Germinal center (tissue), 1 donor: ENCODE results near the gene KLF15.
A peak's percentile ranks its signal among the peaks of the same experiment; 100 is the strongest.

Experiments used
- DNase-seq: peaks from one replicate; pipeline ENCODE4 v3.0.0; 2012; ENCODE audit warnings: mixed read lengths, low spot score

The KLF15 gene

DNA sequence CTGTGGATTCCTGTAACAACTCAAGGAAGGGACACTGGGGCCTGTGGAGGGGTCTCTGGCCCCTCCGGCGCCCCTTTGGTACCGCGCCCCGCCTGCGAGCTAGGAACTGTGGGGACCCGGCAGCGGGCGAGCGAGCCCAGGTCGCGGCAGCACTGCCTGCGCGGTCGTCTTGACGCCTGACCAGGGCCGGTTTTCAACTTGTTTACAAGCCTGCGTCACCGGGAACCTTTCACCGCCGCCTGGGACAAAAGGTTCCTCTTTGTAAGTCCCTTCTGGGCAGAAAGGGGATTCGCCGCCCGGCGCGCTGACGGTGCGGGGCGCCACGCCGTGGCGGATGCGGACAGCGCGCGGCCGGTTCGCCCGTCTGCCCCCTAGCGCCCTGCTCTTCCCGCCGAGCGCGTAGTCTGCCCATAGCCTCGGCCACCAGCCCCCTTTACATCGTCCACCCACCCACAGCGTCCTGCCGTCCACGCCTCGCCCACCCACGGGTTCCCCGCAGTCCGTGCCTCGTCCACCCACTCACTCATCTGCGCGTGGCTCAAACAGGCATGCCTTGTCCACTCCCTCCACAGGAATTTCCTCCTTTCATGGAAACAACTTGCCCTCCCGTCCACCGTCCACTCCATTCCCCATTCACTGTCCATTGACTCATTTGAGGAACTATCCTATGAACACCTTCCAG lies 32.0 kb upstream of the KLF15 start:
- peak; percentile 73 for DNase-seq

DNA sequence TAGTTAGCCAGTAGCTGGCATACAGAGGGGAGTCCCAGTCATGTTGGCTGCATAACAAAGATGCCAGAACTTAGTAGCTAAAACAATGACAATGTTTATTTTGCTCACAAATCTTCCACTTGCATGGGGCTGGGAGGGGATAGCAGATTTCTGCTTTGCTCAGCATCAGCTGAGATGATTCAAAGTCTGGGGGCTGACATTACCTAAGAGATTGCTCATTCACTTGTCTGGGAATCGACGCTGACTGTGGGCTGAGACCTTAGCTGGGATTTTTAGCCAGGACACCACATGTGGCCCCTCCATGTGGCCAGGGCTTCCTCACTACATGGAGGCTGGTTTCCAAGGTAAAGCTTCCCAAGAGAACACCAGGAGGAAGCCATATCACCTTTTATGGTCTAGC lies 24.8 kb upstream of the KLF15 start:
- no peak for DNase-seq

GRCh38 chr3:126380011-126380768 lies 23.0 kb upstream of the KLF15 start:
- DNase-seq: no peak

DNA sequence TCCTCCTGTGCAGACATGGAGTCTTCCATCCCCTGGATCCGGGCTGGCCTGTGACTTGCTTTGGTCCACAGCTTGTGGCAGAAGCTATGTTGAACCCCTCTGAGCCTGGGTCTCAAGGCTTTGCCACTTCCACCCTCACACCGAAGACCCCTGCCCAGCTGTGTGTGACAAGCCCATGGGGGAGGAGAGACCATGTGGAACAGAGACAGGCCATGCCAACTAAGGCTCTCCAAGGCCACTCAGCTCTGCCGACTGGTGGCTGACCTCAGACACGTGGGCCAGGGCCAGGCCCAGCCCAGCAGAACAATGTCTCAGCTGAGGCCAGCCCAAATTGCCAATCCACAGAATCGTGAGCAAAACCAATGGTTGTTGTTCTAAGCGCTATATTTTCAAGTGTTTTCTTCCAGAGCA lies 21.1 kb upstream of the KLF15 start:
- DNase-seq: no peak

DNA sequence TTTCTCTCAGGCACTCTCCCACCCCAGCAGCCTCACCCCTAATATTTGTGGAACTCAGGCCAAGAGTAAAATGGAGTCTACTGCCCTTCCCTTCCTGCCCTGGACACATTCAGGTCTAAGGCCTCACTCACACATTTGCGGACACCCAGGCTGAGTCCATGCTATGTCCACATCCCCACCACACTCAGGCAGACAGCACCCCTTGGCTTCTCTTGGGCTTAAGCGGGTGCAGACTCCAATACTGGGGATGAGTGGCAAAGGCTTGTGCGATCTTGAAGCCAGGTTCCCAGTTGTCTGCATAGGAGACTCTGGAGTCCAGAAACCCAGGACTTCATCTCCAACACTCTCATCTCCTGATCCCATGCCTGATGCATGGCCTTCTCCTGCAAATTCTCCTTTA lies 20.0 kb upstream of the KLF15 start:
- DNase-seq: no peak

DNA sequence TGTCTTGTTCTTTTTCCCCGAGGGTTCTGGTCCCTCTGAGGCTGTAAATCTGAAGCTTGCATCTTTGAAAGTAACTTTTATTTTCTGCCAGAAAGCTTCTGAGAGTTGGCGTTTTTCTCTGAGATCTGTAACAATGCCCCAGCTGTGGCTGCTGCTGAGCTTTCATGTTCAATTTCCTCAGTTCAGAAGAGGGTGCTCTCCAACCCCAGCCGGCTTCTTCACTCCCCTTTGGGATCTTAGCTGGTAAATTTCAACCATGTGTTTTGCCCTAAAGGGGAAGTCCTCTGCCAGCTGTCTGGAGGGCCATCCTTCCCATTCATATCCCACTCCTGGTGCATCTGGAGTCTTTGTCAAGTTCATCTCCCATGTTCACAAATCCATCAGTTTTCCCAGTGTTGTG lies 19.2 kb upstream of the KLF15 start:
- no peak for DNase-seq

- DNase-seq: no peak
These were observed 18.7 kb upstream of the KLF15 start for GRCh38 chr3:126375835-126376331.

DNA sequence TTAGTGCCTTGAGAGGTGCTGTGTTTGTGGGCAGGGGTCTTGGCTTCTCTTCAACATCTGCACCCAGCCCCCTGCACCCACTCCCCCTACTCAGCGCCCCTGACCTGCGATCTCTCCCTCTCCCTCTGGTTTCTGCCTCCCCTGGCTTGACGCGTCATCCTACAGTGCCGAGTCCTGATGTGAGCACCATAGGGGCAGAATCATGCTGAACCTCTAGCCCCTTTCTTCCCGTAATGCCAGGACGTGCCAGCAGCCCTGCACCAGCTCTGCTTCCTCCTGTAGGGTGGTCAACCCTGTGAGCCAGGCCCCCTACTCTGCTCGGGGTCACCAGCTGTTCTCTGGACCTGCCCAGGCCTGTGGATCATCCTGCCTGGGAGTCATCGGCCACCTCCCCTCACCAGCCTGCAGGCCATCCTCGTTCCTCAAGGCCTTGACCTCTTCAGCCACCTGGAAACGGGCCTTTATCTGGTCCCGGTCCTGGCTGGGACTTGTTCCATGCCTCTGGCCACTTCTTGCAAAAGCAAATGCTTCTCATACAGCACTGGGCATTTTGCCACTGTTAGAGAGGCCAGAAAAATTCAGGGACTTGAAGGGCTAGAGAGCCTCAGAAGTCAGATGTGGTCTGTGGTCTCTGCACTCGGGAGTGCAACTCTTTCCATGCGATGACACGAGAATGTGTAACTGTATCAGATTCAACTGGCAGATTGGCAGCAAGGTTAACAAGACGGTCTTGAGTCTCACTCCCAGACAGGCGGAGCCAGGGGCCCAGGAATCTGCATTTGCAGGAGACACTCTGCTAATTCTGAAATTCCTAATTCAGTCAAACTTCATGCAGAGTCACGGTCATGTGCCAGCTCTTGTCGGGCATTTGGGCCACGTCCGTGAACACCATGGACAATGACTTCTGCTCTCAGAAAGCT lies 16.7 kb upstream of the KLF15 start:
- DNase-seq: no peak

GRCh38 chr3:126373146-126373613 lies 16.0 kb upstream of the KLF15 start:
- DNase-seq: no peak

DNA sequence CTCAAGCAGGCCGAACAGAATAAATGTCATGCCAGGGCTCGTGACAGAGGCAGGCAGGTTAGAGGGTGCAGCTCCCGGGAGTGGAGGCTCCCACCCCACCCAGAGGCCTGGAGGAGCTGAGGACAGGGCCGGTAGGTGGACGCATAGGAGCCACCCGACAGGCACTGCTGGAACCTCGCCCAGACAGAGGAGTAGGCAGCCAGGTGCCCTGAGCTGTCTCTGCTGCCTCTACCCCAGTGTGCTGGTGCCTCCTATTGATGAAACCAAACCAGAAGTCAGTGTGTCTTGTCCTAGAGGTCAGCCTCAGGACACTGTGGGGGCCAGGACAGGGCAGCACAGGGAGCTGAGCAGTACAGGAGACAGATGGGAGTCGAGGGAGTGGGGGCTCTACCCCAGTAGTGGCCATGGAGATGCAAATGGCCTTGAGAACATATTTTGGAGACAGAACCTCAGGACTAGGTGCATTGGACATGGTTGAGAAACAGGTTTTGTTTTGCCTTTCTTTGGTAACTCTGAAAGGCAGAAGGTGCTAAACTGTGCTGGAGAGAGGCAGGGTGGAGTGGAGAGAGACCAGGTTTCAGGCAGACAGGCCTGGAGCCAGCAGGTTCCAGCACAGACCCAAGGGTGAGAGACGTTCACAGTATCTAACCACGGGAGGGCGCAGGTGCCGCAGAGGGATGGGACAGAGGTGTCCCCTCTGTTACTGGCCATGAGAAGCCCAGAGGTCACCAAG lies 15.4 kb upstream of the KLF15 start:
- no peak for DNase-seq

DNA sequence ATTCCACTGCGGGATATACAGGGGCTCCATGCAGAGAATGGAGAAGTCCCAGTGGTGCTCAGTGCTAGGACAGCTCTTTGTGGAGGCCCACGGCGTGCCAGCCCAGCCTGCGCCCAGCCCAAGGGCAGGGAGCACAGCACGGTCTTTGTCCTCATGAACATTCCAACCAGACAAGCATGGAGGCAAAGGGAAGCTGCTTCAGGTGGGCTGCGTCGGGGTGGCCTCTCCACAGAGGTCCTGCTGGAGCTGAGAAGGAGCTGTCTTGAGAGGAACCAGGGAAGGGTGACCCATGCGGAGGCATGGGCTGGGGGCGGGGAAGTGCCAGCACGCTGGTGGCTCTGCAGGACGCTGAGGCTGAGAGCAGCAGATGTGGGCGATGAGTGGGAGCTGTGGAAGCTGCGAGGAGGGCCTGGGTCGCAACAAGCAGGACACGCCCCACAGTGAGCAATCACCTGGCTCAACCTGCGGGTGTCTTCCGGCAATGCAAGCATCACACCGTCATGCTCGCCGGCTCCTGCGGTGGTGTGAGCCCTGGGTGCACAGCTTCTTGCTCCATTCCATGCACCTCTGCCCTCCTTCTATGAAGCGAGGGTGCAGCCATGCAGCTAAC lies 14.0 kb upstream of the KLF15 start:
- no peak for DNase-seq

GRCh38 chr3:126370606-126371005 lies 13.4 kb upstream of the KLF15 start:
- DNase-seq: no peak

DNA sequence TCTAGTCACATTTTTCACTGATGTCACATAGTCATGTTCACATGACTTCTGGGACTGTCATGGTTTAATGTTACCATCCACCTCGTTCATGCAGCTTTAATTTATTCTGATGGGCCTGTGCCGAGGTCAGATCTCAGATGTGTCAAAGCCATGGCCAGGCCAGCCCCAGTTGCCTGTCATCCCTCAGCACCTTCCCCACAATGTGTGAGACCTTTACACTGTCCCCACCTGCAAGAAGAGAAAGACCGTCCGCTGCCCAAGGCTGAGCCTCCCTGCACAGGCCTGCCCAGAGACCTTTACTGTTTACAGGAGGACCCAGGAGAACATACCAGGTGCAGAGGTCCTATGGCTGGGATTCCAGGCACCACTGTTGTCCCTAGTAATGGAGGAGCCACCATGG lies 12.8 kb upstream of the KLF15 start:
- DNase-seq: no peak

GRCh38 chr3:126369490-126369889 lies 12.3 kb upstream of the KLF15 start:
- no peak for DNase-seq

GRCh38 chr3:126367316-126367805 lies 10.2 kb upstream of the KLF15 start:
- no peak for DNase-seq

DNA sequence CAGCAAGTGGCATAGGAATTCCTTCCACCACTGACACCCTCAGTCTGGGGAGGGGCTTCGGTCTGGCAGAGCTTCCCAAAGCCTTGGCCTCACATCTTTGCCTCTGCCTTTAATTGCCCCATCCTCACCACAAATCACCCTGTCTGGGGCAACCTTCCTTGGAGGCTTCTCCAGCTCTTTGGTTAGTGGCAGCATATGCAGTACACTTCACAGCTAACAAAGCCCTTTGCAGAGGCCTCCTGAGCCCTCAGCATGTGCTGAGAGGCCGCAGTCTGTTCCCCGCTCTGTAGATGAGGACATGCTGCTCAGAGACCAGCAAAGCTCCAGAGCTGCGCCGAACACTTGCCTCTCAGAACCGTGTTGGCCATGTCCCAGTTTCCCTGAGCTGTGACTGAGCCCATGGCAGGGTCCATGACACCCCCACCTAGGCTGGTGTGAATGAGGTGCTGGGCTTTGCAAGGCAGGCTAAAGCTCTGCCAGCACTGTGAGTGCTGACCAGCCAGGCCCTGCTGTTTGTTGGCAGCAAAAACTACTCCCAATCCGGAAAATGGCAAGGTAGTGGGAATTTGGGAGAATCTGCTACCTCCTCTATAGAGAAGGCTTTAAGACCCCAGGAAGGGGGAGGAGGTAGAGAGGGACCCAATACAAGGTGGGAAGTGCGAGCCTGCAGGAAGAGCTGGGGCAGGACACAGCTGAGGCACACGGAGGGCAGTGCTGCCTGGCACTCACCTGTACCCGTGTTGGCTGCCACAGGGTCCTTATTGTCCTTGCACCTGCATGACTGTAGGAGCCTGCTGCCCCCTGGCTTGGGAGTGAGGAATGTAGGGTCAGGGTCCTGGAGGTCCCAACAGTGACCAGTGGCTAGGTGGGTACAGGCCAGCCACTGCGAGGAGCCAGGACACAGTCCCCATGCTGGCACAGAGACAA lies 8.4 kb upstream of the KLF15 start:
- no peak for DNase-seq

- DNase-seq: no peak
These were observed 7.6 kb upstream of the KLF15 start for GRCh38 chr3:126364731-126365301.

DNA sequence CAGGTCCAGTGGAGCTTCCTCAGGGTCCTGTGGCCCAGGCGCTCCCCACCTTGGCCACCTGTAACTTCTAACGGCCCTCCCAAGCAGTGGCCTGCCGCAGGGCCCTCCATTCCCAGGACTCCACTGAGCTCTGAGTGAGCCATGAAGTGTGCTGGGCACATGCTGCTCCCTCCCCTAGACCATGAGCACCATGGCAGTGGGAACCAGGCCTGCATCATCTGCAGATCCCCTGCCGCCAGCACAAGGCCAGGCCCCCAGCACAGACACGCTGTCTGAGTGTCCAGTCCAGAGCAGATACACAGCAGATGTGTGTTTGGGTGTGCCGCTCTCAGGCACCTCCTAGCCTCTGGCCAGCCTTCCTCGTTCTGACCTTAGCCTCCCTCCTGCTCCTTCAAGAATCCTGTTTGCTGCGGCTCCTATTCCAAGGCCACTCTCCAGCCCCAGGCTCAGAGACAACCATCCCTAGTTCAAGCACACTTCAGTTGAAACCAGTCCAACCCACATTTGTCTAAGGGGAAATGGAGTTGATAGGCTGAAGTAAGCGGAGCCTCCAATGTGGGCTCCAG lies 7.0 kb upstream of the KLF15 start:
- DNase-seq: no peak

DNA sequence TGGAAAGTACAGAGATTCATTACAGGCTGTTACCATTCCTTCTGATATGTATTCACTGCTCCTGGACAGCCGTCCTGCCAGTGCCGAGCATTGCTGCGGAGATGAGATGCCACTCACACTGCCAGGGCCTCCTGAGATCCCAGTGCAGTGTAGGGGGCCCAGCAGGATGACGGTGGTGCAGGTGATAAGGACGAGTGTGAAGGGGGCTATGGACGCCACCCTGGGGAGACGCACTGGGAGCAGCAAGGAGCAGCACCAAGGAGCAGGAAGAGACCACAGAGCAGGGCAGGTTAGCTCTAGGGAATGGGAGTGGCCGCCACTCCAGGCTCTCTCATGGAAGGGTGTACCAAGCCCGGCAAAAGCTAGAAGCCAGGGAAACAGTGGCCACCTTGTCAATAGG lies 4.0 kb upstream of the KLF15 start:
- no peak for DNase-seq
